ENCODE measurements around the gene TRIM28.

Gene TRIM28

GRCh38 chr19:58556622-58557220 lies 12.9 kb downstream of the TRIM28 start:
- no peaks in the 10 kb centered on the region for H3K27me3 ChIP-seq (ENCODE audit: insufficient read depth, low read depth, severe bottlenecking)
- no peak for DNase-seq
- no peak for TF ChIP-seq CTCF (IDR thresholded peaks at IDR 0.05; ENCODE audit: low read depth, low read length)
- H3K36me3 ChIP-seq: peaks cover 35% of the 10 kb centered on the region
- H3K27ac ChIP-seq: no peak overlapping the region
- H3K9me3 ChIP-seq (ENCODE audit: severe bottlenecking): no peaks in the 10 kb centered on the region
- H3K4me3 ChIP-seq (ENCODE audit: low read depth, low read length): peak overlapping the region; percentile 95; the same call in 1 of the 2 replicates

GRCh38 chr19:58557221-58558065 lies 13.6 kb downstream of the TRIM28 start:
- H3K4me3 ChIP-seq (ENCODE audit: low read depth, low read length): peak overlapping the region; percentile 95
- H3K27ac ChIP-seq: peak overlapping the region; percentile 86
- no peaks in the 10 kb centered on the region for H3K27me3 ChIP-seq (ENCODE audit: insufficient read depth, low read depth, severe bottlenecking)
- TF ChIP-seq CTCF (IDR thresholded peaks at IDR 0.05; ENCODE audit: low read depth, low read length): no peak
- H3K9me3 ChIP-seq (ENCODE audit: severe bottlenecking): no peaks in the 10 kb centered on the region
- peaks cover 28% of the 10 kb centered on the region for H3K36me3 ChIP-seq
- no peak for DNase-seq

- no peaks in the 10 kb centered on the region for H3K27me3 ChIP-seq (ENCODE audit: insufficient read depth, low read depth, severe bottlenecking)
- TF ChIP-seq CTCF (IDR thresholded peaks at IDR 0.05; ENCODE audit: low read depth, low read length): no peak
- no peaks in the 10 kb centered on the region for H3K9me3 ChIP-seq (ENCODE audit: severe bottlenecking)
- peak within 1 kb of the TSS; percentile 95 for H3K4me3 ChIP-seq (ENCODE audit: low read depth, low read length)
- peaks cover 23% of the 10 kb centered on the region for H3K36me3 ChIP-seq
- H3K27ac ChIP-seq: peak within 1 kb of the TSS; percentile 100
- peak; percentile 63 for DNase-seq
Observed at GRCh38 chr19:58558066-58558622, 14.3 kb downstream of the TRIM28 start, which contains the start of gene UBE2M. TSS of gene UBE2M (minus strand) at chr19:58558611. CDS start at chr19:58558381, 230 bp downstream.

GRCh38 chr19:58558623-58559274 lies 14.9 kb downstream of the TRIM28 start:
- H3K4me3 ChIP-seq (ENCODE audit: low read depth, low read length): peak overlapping the region; percentile 72
- TF ChIP-seq CTCF (IDR thresholded peaks at IDR 0.05; ENCODE audit: low read depth, low read length): no peak
- peak; percentile 99 for DNase-seq
- no peaks in the 10 kb centered on the region for H3K27me3 ChIP-seq (ENCODE audit: insufficient read depth, low read depth, severe bottlenecking)
- peaks cover 23% of the 10 kb centered on the region for H3K36me3 ChIP-seq
- no peaks in the 10 kb centered on the region for H3K9me3 ChIP-seq (ENCODE audit: severe bottlenecking)
- H3K27ac ChIP-seq: peak overlapping the region; percentile 100

DNA sequence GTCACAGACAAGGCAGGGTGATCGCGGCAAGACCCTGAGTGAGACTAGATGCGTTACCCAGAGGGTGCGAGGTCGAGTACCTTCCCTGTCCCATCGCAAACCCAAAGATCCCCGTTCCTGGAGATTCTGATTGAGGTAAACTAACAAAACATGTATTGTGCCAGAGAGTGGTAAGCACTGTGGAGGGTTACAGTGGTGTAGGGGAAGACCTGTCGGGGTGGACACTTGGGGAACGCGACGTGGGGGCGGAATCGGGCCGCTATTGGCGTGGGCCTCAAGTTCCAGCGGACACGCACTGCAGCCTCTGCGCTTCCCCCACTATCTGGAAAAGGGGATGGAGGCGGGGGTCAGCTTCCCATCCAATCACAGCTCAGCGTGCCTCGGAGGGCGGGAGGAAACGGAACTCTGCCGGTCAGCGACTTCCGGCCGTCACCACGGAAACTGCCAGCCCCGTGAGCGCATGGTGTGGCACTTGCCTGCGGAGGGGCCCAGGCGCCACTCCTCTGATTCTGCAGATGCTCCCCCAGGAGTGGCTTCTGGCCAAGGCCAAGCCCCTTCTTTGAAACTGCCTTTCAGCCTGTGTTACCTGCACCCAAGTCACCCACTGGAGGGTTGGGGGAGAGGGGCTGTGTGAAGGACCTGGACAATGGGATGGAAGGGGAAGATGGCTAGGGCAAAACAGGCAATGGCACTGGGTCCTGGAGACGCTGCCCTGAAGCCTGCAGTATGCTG lies 15.6 kb downstream of the TRIM28 start:
- Histone ChIP-seq H3K36me3 (peaks cover 23% of the 10 kb centered on the region), H3K27me3 (ENCODE audit: insufficient read depth, low read depth, severe bottlenecking) (no peaks in the 10 kb centered on the region), H3K27ac (peak overlapping the region; percentile 100), H3K9me3 (ENCODE audit: severe bottlenecking) (no peaks in the 10 kb centered on the region), H3K4me3 (ENCODE audit: low read depth, low read length) (peak overlapping the region; percentile 72)
- peak; percentile 95 for DNase-seq
- TF ChIP-seq CTCF (IDR thresholded peaks at IDR 0.05; ENCODE audit: low read depth, low read length): no peak
